ENCODE data around the gene CCDC18.

Gene CCDC18

GRCh38 chr1:93306920-93307319 lies 126.4 kb downstream of the CCDC18 start:
- no peaks in the 10 kb centered on the region for H4K20me1 ChIP-seq (ENCODE audit: insufficient read depth, low read length, poor library complexity, severe bottlenecking)
- no peaks in the 10 kb centered on the region for H3K27me3 ChIP-seq (ENCODE audit: insufficient read depth, low read length, poor library complexity, severe bottlenecking)
- H3K4me2 ChIP-seq (ENCODE audit: low read depth, low read length, poor library complexity, severe bottlenecking) = no peak overlapping the region
- no peak overlapping the region for H3K9ac ChIP-seq (ENCODE audit: low read depth, low read length, poor library complexity, severe bottlenecking)
- H3K79me2 ChIP-seq (ENCODE audit: insufficient read depth, low read length) = no peaks in the 10 kb centered on the region
- TF ChIP-seq EZH2phosphoT487 (IDR thresholded peaks at IDR 0.05; ENCODE audit: borderline replicate concordance) (no peak), CTCF (conservative IDR thresholded peaks at IDR 0.05; ENCODE audit: low read length) (no peak)
- no peaks in the 10 kb centered on the region for H3F3A ChIP-seq (ENCODE audit: low read depth)
- no peaks in the 10 kb centered on the region for H3K4me1 ChIP-seq (ENCODE audit: insufficient read depth, low read length, poor library complexity, severe bottlenecking)
- no peak overlapping the region for H2AFZ ChIP-seq (ENCODE audit: low read length)
- H3K4me3 ChIP-seq (ENCODE audit: low read length, poor library complexity, severe bottlenecking) = no peak overlapping the region
- H3K9me3 ChIP-seq (ENCODE audit: insufficient read depth, low read depth, low read length) = no peaks in the 10 kb centered on the region
- H3K9me2 ChIP-seq (replicated peaks; ENCODE audit: low read depth, low read length) = no peaks in the 10 kb centered on the region
- H3K36me3 ChIP-seq (ENCODE audit: insufficient read depth, low read length) = no peaks in the 10 kb centered on the region

- Histone ChIP-seq H3F3A (ENCODE audit: low read depth) (no peaks in the 10 kb centered on the region), H2AFZ (ENCODE audit: low read length) (no peak overlapping the region), H3K9me3 (ENCODE audit: insufficient read depth, low read depth, low read length) (no peaks in the 10 kb centered on the region), H3K79me2 (ENCODE audit: insufficient read depth, low read length) (no peaks in the 10 kb centered on the region), H3K4me2 (ENCODE audit: low read depth, low read length, poor library complexity, severe bottlenecking) (no peak overlapping the region), H3K9ac (ENCODE audit: low read depth, low read length, poor library complexity, severe bottlenecking) (no peak overlapping the region), H3K9me2 (replicated peaks; ENCODE audit: low read depth, low read length) (no peaks in the 10 kb centered on the region), H3K36me3 (ENCODE audit: insufficient read depth, low read length) (no peaks in the 10 kb centered on the region), H3K27me3 (ENCODE audit: insufficient read depth, low read length, poor library complexity, severe bottlenecking) (no peaks in the 10 kb centered on the region), H3K4me1 (ENCODE audit: insufficient read depth, low read length, poor library complexity, severe bottlenecking) (no peaks in the 10 kb centered on the region), H4K20me1 (ENCODE audit: insufficient read depth, low read length, poor library complexity, severe bottlenecking) (no peaks in the 10 kb centered on the region), H3K4me3 (ENCODE audit: low read length, poor library complexity, severe bottlenecking) (no peak overlapping the region)
- TF ChIP-seq EZH2phosphoT487 (IDR thresholded peaks at IDR 0.05; ENCODE audit: borderline replicate concordance) = no peak
- TF ChIP-seq CTCF (conservative IDR thresholded peaks at IDR 0.05; ENCODE audit: low read length) = no peak
These were observed 132.5 kb downstream of the CCDC18 start for GRCh38 chr1:93313026-93313425.

GRCh38 chr1:93317207-93317606 lies 136.7 kb downstream of the CCDC18 start:
- Histone ChIP-seq H3K9me3 (ENCODE audit: insufficient read depth, low read depth, low read length) (no peaks in the 10 kb centered on the region), H3K36me3 (ENCODE audit: insufficient read depth, low read length) (no peaks in the 10 kb centered on the region), H3F3A (ENCODE audit: low read depth) (no peaks in the 10 kb centered on the region), H3K4me3 (ENCODE audit: low read length, poor library complexity, severe bottlenecking) (no peak overlapping the region), H3K79me2 (ENCODE audit: insufficient read depth, low read length) (no peaks in the 10 kb centered on the region), H3K9ac (ENCODE audit: low read depth, low read length, poor library complexity, severe bottlenecking) (no peak overlapping the region), H3K9me2 (replicated peaks; ENCODE audit: low read depth, low read length) (no peaks in the 10 kb centered on the region), H4K20me1 (ENCODE audit: insufficient read depth, low read length, poor library complexity, severe bottlenecking) (no peaks in the 10 kb centered on the region), H3K4me1 (ENCODE audit: insufficient read depth, low read length, poor library complexity, severe bottlenecking) (no peaks in the 10 kb centered on the region), H3K4me2 (ENCODE audit: low read depth, low read length, poor library complexity, severe bottlenecking) (no peak overlapping the region), H2AFZ (ENCODE audit: low read length) (no peak overlapping the region), H3K27me3 (ENCODE audit: insufficient read depth, low read length, poor library complexity, severe bottlenecking) (no peaks in the 10 kb centered on the region)
- no peak for TF ChIP-seq CTCF (conservative IDR thresholded peaks at IDR 0.05; ENCODE audit: low read length)
- TF ChIP-seq EZH2phosphoT487 (IDR thresholded peaks at IDR 0.05; ENCODE audit: borderline replicate concordance) = no peak
